ENCODE results near the gene IL3. TPM values are rescaled to one million over a fixed set of nuclear protein-coding genes. Genes with fewer than 3 reads are reported as not detected.

Gene IL3
- total RNA-seq, 1 donor from 2014 or later = not detected

DNA sequence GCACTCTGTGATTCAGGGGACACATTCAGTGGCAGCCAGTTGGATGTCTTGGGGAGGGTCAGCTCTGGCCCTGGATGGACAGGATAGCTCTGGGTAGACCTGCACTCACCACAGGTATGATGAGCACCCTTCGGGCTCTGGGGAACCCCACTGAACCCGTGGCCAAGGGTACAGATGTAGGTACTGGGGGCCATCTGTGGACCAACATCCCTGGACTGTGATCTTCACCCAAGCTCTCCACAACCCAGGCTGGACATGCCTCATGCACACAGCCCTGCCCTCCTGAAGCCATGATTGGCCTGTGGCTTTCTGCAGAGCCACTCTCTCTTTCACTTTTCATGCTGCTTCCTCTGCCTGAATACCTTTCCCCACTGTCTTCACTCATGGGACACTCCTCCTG lies 33.4 kb upstream of the IL3 start:
- Histone ChIP-seq H3K4me2 (no peak overlapping the region), H3K9ac (no peak overlapping the region), H3K27ac (no peak overlapping the region), H3K79me2 (ENCODE audit: low read depth) (no peaks in the 10 kb centered on the region), H3K36me3 (no peaks in the 10 kb centered on the region), H3K4me1 (no peaks in the 10 kb centered on the region), H3F3A (ENCODE audit: low read depth) (no peaks in the 10 kb centered on the region), H2AFZ (replicated peaks) (no peak overlapping the region), H3K4me3 (no peak overlapping the region), H4K20me1 (ENCODE audit: low read depth) (no peaks in the 10 kb centered on the region), H3K27me3 (no peaks in the 10 kb centered on the region), H3K9me3 (ENCODE audit: low read depth) (no peaks in the 10 kb centered on the region)
- Mint-ChIP-seq H3K9me3 (no peaks in the 10 kb centered on the region), H3K27me3 (ENCODE audit: insufficient read depth, low read depth) (peaks cover 3% of the 10 kb centered on the region), H3K36me3 (no peaks in the 10 kb centered on the region), H3K4me1 (no peaks in the 10 kb centered on the region), H3K4me3 (no peak overlapping the region), H3K27ac (no peak overlapping the region)
- TF ChIP-seq, protein P1, sequence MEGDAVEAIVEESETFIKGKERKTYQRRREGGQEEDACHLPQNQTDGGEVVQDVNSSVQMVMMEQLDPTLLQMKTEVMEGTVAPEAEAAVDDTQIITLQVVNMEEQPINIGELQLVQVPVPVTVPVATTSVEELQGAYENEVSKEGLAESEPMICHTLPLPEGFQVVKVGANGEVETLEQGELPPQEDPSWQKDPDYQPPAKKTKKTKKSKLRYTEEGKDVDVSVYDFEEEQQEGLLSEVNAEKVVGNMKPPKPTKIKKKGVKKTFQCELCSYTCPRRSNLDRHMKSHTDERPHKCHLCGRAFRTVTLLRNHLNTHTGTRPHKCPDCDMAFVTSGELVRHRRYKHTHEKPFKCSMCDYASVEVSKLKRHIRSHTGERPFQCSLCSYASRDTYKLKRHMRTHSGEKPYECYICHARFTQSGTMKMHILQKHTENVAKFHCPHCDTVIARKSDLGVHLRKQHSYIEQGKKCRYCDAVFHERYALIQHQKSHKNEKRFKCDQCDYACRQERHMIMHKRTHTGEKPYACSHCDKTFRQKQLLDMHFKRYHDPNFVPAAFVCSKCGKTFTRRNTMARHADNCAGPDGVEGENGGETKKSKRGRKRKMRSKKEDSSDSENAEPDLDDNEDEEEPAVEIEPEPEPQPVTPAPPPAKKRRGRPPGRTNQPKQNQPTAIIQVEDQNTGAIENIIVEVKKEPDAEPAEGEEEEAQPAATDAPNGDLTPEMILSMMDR (IDR thresholded peaks at IDR 0.05) = no peak
- TF ChIP-seq EZH2 (IDR thresholded peaks at IDR 0.05) (no peak), EZH2phosphoT487 (IDR thresholded peaks at IDR 0.05) (no peak)
- no peak for DNase-seq (ENCODE audit: low spot score)

DNA sequence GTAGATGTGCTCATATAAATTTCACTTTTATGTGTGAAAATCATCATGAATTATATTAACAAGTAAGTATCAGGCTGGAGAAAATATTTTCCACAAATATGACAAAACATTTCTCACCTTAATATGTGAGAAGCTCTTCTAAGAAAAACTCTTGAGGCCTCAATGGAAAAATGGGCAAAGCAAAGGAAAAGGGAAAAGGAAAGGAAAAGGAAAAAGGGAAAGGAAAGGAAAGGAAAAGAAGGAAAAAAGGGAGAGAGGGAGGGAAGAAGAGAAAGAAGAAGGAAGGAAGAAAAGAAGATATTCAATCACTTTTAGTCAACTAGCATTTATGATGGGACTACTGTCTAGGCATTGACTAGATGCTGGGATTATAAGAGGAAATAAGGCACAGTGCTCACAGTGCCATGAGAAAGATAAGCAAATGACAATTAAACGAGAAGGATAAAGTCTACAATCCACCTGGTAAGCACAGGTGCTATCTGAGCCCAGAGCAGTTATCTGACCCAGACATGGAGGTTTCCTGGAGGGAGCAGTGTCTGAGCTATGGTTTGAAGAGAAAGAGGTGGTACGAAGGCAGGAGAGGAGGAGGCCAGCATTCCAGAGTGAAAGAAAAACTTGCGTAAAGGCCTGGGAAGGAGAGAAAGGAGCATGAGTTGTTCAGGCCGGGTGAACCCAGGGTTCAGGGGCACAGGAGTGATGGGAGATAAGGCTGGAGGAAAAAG lies 30.7 kb upstream of the IL3 start:
- H3K4me1 ChIP-seq = no peaks in the 10 kb centered on the region
- Mint-ChIP-seq H3K9me3 (no peaks in the 10 kb centered on the region), H3K4me1 (no peaks in the 10 kb centered on the region), H3K4me3 (no peak overlapping the region), H3K27me3 (ENCODE audit: insufficient read depth, low read depth) (peaks cover 3% of the 10 kb centered on the region), H3K27ac (no peak overlapping the region), H3K36me3 (no peaks in the 10 kb centered on the region)
- no peaks in the 10 kb centered on the region for H3K9me3 ChIP-seq (ENCODE audit: low read depth)
- no peaks in the 10 kb centered on the region for H3K36me3 ChIP-seq
- TF ChIP-seq EZH2 (IDR thresholded peaks at IDR 0.05) = no peak
- TF ChIP-seq, protein P1 (IDR thresholded peaks at IDR 0.05) = no peak
- no peak for TF ChIP-seq EZH2phosphoT487 (IDR thresholded peaks at IDR 0.05)
- no peaks in the 10 kb centered on the region for H3F3A ChIP-seq (ENCODE audit: low read depth)
- no peak overlapping the region for H3K4me2 ChIP-seq
- H3K9ac ChIP-seq = no peak overlapping the region
- no peaks in the 10 kb centered on the region for H3K79me2 ChIP-seq (ENCODE audit: low read depth)
- no peak overlapping the region for H2AFZ ChIP-seq (replicated peaks)
- DNase-seq (ENCODE audit: low spot score) = no peak
- no peak overlapping the region for H3K4me3 ChIP-seq
- H3K27me3 ChIP-seq = peaks cover 9% of the 10 kb centered on the region
- no peaks in the 10 kb centered on the region for H4K20me1 ChIP-seq (ENCODE audit: low read depth)
- no peak overlapping the region for H3K27ac ChIP-seq

DNA sequence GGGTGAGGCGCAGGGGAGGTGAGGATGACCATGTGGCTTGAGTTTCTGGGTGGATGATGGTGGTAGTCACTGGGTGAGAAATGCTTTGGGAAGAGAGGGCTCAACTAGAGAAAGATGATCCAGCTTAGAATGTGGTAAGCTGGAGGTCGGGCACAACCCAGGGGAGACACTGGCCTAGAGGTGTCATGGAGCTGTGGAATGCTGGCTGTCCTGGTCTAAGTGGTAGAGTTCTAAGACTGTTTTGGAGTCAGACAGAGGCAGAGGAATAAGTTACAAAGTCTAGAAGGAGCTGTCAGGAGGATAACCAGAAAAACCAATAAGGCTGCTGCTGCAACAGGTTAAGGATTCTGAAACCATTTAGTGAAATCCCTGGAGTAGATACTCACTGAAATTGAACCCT lies 29.8 kb upstream of the IL3 start:
- Histone ChIP-seq H3K4me3 (no peak overlapping the region), H4K20me1 (ENCODE audit: low read depth) (no peaks in the 10 kb centered on the region), H3K9ac (no peak overlapping the region), H3K79me2 (ENCODE audit: low read depth) (no peaks in the 10 kb centered on the region), H3F3A (ENCODE audit: low read depth) (no peaks in the 10 kb centered on the region), H3K27me3 (peaks cover 9% of the 10 kb centered on the region), H2AFZ (replicated peaks) (no peak overlapping the region), H3K9me3 (ENCODE audit: low read depth) (no peaks in the 10 kb centered on the region), H3K4me2 (no peak overlapping the region), H3K4me1 (no peaks in the 10 kb centered on the region), H3K27ac (no peak overlapping the region), H3K36me3 (no peaks in the 10 kb centered on the region)
- H3K27ac Mint-ChIP-seq = no peak overlapping the region
- peaks cover 3% of the 10 kb centered on the region for H3K27me3 Mint-ChIP-seq (ENCODE audit: insufficient read depth, low read depth)
- no peaks in the 10 kb centered on the region for H3K36me3 Mint-ChIP-seq
- no peaks in the 10 kb centered on the region for H3K4me1 Mint-ChIP-seq
- TF ChIP-seq, protein P1 (IDR thresholded peaks at IDR 0.05) = no peak
- no peak for TF ChIP-seq EZH2 (IDR thresholded peaks at IDR 0.05)
- H3K9me3 Mint-ChIP-seq = no peaks in the 10 kb centered on the region
- no peak for DNase-seq (ENCODE audit: low spot score)
- no peak overlapping the region for H3K4me3 Mint-ChIP-seq
